Nephron progenitor cell (in vitro differentiated cells): ENCODE measurements around the gene CDH4.
A peak's percentile ranks its signal among the peaks of the same experiment; 100 is the strongest.

ENCODE experiments used
- DNase-seq: peaks from one replicate; pipeline ENCODE4 v3.0.0; 2021
- H3K27ac Mint-ChIP-seq: 2 replicates; pipeline ENCODE4 v1.8.0; 2021; ENCODE audit warnings: mild to moderate bottlenecking, moderate library complexity, mixed read lengths
- H3K27me3 Mint-ChIP-seq: 2 replicates; pipeline ENCODE4 v1.8.0; 2021; ENCODE audit warnings: mild to moderate bottlenecking, low read depth, mixed read lengths; ENCODE audit not compliant: poor library complexity
- H3K36me3 Mint-ChIP-seq: 2 replicates; pipeline ENCODE4 v1.8.0; 2021; ENCODE audit warnings: low read depth, mixed read lengths
- H3K4me1 Mint-ChIP-seq: 2 replicates; pipeline ENCODE4 v1.8.0; 2021; ENCODE audit warnings: mixed read lengths
- H3K4me3 Mint-ChIP-seq: 2 replicates; pipeline ENCODE4 v1.8.0; 2021; ENCODE audit warnings: mild to moderate bottlenecking, moderate library complexity, mixed read lengths
- H3K9me3 Mint-ChIP-seq: 2 replicates; pipeline ENCODE4 v1.8.0; 2021; ENCODE audit warnings: mild to moderate bottlenecking, moderate library complexity, mixed read lengths
- TF ChIP-seq, protein P1 (sequence below): fragments of 200-600 bp; sonication (generic); IDR thresholded peaks from 2 replicates; pipeline ENCODE4 v1.5.0; 2021; ENCODE audit warnings: antibody characterized with exemption

Gene CDH4

DNA sequence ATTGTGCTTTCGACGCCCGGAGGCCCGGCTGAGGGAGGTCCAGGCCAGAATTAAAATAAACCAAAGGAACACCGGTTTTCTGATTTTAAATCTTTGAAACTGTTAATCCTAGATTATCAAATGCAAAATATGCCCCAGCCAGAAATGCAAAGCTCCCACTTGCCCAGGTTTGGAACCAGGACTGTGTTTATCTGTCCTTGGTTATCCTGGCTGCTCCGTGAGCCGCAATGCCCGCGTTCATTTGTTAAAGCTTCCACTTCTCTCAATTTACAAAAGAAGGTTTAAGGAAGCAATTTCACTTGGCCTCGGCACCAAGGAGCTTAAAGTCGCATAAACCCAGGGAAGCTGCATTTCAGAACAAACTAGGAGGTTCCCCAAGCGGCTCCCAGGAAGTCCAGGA, 563.6 kb downstream of the CDH4 start:
- TF ChIP-seq, protein P1, sequence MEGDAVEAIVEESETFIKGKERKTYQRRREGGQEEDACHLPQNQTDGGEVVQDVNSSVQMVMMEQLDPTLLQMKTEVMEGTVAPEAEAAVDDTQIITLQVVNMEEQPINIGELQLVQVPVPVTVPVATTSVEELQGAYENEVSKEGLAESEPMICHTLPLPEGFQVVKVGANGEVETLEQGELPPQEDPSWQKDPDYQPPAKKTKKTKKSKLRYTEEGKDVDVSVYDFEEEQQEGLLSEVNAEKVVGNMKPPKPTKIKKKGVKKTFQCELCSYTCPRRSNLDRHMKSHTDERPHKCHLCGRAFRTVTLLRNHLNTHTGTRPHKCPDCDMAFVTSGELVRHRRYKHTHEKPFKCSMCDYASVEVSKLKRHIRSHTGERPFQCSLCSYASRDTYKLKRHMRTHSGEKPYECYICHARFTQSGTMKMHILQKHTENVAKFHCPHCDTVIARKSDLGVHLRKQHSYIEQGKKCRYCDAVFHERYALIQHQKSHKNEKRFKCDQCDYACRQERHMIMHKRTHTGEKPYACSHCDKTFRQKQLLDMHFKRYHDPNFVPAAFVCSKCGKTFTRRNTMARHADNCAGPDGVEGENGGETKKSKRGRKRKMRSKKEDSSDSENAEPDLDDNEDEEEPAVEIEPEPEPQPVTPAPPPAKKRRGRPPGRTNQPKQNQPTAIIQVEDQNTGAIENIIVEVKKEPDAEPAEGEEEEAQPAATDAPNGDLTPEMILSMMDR = no peak
- Mint-ChIP-seq H3K27me3 (peaks cover 21% of the 10 kb centered on the region), H3K4me3 (no peak overlapping the region), H3K27ac (no peak overlapping the region), H3K36me3 (no peaks in the 10 kb centered on the region), H3K9me3 (no peaks in the 10 kb centered on the region), H3K4me1 (peaks cover 5% of the 10 kb centered on the region)
- no peak for DNase-seq

DNA sequence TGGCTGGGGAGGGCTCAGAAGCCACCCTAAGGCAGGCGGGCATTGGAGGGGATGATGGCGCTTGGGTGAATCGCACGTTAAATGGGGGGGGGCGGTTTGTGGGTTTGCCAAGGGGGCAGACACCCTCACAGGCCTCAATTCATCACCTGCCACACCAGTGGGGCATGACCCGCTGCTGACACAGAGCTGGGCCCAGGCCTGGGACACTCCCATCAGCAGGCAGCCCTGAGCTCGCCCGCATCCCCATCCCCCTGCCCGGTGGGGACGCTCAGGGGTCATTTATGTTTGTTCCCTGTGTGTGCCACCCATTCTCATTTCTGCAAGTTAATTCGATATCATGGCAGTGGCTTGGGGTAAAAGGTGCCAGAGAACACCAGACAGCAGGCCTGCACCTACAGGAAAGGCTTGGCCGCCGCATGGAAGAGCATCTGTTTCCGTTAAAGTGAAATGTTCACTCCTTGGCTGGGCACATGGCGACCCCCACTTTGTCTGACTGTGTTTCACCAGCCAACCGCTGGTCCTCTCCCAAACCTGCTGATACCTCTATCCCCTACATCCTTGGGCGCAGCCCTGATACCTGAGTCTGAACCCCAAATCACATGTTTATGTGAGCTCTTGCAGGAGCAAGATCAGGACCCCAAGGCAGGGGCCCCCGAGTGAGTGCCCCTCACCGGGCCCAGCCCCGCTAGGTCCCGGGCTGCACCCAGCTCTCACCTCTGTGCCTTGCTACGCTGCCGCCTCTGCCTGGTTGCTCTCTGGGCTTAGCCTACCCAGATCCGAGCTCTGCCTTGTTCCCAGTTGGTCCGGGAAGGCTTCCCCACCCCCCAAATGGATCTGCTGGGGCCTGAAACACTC, 564.8 kb downstream of the CDH4 start:
- Mint-ChIP-seq H3K9me3 (no peaks in the 10 kb centered on the region), H3K4me1 (peaks cover 5% of the 10 kb centered on the region), H3K4me3 (no peak overlapping the region), H3K27me3 (peaks cover 18% of the 10 kb centered on the region), H3K36me3 (no peaks in the 10 kb centered on the region), H3K27ac (peak overlapping the region; percentile 48)
- DNase-seq = no peak
- TF ChIP-seq, protein P1 = no peak

DNA sequence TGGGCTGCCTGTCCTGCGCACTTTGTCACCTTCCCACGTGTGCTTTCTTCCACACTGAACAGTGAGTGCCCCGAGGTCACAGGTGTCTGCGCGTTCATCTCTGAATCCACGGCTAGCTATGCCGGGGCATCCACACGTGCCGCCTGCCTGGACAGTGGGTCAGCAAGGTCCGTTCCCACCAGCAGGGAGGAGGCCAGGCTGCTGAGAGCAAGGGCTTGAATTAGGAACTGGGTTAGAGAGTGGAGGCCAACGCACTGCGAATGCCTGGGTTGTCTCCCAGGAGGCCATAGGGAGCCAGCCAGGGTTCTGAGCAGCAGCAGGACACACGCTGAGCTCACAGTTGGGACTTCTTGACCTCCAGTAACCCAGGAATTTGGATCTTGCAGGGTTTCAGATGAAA, 565.5 kb downstream of the CDH4 start:
- DNase-seq = no peak
- Mint-ChIP-seq H3K9me3 (no peaks in the 10 kb centered on the region), H3K27me3 (peaks cover 18% of the 10 kb centered on the region)

DNA sequence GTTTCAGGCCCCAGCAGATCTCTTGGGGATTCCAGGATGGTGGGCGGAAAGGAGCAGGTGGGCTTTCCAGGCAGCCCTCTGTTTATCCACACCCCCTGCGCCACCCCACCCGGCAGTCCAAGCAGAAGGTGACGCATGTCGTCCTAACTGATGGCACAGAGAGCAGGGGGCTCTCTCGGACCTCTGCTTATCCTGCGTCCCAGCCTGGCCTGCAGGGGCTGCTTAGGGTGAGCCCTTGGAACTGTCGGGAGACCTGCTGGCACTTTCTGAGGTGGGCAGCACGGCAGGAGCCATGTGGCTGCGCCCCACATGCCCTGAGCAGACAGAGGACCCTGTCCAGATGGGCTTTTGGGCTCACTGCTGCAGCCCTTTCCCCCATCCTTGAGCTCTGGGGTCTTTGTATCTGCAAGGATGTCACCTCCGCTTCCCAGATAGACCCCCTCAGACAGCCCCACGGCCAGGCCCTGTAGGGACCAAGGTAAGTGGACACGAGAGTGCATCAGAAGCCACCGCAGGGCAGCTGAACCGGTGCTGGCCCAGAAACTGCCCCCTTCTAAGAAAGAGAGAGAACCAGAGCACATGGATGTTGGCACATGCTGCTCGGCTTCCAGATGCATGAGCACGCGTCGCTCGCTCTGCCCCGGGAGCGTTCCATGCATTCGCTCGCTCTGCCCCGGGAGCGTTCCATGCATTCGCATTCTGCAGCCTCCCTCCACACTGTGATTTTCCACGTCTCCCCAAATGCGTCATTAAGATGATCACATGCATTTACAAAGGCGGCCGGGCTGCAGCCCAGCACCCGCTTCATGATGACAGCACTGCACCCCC, 566.9 kb downstream of the CDH4 start:
- no peak for DNase-seq
- Mint-ChIP-seq H3K4me1 (peaks cover 5% of the 10 kb centered on the region), H3K27ac (no peak overlapping the region)

More for the DNA sequence above, 565.5 kb downstream of the CDH4 start:
- Mint-ChIP-seq H3K27ac (peak overlapping the region; percentile 48), H3K36me3 (no peaks in the 10 kb centered on the region), H3K4me3 (no peak overlapping the region), H3K4me1 (peaks cover 5% of the 10 kb centered on the region)
- TF ChIP-seq, protein P1 = no peak

DNA sequence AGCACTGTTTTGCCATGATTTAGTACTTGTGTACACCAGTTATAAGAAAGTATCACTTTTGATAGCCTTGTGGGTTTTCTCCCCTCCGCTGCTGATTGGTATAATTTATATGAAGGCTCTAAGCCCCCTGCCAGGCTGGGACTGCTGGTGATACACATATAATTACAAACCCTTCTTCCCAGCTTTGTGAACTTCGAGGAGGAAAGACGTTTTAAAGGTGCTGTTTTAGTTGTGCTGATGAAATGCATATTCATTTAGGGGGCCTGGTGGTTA, 567.4 kb downstream of the CDH4 start:
- no peaks in the 10 kb centered on the region for H3K36me3 Mint-ChIP-seq
- no peak overlapping the region for H3K27ac Mint-ChIP-seq
- DNase-seq = no peak
- H3K9me3 Mint-ChIP-seq = peaks cover 5% of the 10 kb centered on the region
- peaks cover 4% of the 10 kb centered on the region for H3K4me1 Mint-ChIP-seq
- H3K4me3 Mint-ChIP-seq = no peak overlapping the region
- H3K27me3 Mint-ChIP-seq = peaks cover 24% of the 10 kb centered on the region
- TF ChIP-seq, protein P1 = no peak

More for the DNA sequence above, 566.9 kb downstream of the CDH4 start:
- Mint-ChIP-seq H3K9me3 (peaks cover 5% of the 10 kb centered on the region), H3K4me3 (no peak overlapping the region), H3K27me3 (peaks cover 20% of the 10 kb centered on the region), H3K36me3 (no peaks in the 10 kb centered on the region)
- TF ChIP-seq, protein P1 = no peak
